GM12874 (cell line): Measurements from ENCODE around the gene THYN1.

ENCODE experiments used
- TF ChIP-seq, protein P1 (sequence below): IDR thresholded peaks from 2 replicates; pipeline ENCODE4 v1.5.1; 2011; ENCODE audit warnings: low read depth, mild to moderate bottlenecking, control low read depth, low read length, moderate library complexity; ENCODE audit not compliant: insufficient read depth

The THYN1 gene

DNA sequence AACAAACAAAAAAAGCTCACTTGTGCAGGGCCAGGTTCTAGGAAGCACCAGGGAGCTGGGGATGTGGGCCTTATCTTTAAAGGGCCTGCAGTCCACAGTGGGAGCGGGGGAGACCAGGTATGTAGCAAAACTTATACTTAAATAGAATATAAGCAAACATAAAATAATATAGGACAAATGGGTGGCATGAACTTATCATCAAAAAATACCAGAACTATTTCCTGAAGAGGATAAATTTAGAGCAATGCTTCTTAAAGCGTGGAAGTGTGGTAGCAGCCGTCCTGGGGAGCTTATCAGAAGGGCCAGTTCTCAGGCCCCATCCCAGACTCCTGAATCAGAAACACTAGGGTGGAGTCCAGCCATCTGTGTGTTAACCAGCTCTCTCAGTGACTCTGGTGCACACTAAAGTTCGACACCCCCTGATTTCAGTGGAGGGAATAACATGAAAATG lies 19.4 kb downstream of the THYN1 start:
- TF ChIP-seq, protein P1, sequence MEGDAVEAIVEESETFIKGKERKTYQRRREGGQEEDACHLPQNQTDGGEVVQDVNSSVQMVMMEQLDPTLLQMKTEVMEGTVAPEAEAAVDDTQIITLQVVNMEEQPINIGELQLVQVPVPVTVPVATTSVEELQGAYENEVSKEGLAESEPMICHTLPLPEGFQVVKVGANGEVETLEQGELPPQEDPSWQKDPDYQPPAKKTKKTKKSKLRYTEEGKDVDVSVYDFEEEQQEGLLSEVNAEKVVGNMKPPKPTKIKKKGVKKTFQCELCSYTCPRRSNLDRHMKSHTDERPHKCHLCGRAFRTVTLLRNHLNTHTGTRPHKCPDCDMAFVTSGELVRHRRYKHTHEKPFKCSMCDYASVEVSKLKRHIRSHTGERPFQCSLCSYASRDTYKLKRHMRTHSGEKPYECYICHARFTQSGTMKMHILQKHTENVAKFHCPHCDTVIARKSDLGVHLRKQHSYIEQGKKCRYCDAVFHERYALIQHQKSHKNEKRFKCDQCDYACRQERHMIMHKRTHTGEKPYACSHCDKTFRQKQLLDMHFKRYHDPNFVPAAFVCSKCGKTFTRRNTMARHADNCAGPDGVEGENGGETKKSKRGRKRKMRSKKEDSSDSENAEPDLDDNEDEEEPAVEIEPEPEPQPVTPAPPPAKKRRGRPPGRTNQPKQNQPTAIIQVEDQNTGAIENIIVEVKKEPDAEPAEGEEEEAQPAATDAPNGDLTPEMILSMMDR: no peak

DNA sequence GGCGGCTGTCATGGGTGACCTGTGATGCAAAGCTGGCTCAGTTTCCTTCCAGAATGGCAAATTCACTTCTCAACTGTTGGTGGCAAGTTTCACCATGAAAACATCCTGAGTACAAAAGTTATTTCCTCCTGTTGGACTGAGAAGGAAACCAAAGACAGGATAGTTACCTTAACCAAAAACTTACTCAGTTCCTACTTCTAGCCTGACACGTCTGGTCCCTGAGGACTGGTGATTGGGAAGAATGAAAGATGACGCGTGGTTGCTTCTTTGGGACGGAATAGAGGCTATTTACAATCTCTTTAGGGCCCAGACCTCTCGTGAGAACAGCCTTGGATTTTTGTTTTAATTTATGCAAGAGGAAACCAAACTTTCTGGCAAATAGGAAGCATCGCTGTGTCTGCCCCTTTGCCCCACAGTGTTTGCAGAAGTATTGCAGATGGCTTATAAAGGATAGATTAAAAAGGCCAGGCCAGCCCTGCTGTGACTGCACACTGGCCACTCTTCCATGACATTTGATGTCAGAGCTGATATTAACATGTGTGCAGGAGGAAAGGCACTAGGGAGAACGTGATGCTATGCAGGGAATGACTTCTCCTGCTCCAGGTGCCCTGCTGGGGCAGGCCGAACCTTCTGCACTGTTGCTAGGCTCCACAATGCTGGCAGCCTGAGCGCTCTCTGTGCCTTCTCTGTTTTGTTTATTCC lies 21.0 kb downstream of the THYN1 start:
- TF ChIP-seq, protein P1: no peak

DNA sequence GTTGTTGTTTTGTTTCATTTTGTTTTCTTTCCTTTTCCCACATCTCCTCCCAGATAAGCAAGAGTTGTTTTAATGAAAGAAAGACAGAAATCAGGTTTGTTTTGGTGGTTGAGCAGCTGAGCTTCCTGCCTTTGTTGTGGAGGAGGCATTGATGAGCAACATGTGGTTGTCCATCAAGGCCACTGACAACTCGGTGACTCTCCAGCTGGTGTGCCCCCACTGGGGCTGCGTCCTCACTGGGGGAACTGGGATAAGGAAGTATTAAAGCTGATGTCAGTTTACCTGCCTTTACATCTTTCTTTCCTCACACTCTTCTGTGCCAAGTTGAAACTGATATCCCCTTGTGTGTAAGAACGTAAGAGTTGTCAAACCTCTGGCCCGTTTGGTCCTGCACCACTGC lies 22.8 kb downstream of the THYN1 start:
- TF ChIP-seq, protein P1: no peak

GRCh38 chr11:134229126-134229790 lies 23.9 kb downstream of the THYN1 start:
- TF ChIP-seq, protein P1: no peak

DNA sequence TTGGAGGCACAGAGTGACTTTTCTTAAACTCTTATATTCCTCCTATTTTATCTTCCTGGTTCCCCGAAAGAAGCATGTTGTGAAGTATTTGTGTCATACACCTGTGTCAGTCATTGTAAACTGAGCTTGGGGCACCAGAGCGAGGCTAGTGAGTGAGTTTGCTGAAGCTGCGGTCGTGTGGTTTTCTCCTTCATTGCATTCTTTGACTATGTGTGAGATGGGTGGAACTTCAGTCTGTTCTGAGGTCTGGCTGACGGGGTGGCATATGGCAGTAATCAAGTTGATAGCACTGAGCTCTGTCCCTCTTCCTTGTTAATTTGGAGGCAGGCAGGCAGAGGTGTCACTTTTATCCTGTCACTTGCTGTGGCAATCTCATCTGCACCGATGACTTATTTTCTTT lies 24.5 kb downstream of the THYN1 start:
- TF ChIP-seq, protein P1: no peak

DNA sequence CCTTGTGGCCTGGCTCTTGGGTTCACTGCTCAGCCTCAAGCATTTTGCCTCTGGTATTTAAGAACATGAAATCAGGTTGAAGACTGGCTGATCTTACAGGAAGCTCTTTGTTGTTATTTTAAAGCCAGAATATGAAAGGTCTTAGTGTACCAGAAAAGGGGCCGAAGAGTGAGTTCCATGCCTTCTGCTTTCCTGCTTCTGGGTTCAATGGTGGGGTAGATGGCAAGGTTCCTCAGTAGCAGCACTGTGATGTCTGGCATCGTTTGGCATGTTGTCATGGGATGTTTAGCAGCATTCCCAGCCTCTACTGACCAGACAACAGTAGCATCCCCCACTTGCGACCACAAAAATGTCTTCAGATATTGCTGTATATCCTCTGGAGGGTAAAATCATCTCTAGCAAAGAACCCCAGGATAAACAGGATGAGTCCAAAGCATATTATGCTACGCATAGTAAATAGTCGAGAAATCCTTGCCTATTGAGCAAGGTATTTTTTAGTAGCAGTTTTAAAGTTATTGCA lies 26.3 kb downstream of the THYN1 start:
- TF ChIP-seq, protein P1: no peak

DNA sequence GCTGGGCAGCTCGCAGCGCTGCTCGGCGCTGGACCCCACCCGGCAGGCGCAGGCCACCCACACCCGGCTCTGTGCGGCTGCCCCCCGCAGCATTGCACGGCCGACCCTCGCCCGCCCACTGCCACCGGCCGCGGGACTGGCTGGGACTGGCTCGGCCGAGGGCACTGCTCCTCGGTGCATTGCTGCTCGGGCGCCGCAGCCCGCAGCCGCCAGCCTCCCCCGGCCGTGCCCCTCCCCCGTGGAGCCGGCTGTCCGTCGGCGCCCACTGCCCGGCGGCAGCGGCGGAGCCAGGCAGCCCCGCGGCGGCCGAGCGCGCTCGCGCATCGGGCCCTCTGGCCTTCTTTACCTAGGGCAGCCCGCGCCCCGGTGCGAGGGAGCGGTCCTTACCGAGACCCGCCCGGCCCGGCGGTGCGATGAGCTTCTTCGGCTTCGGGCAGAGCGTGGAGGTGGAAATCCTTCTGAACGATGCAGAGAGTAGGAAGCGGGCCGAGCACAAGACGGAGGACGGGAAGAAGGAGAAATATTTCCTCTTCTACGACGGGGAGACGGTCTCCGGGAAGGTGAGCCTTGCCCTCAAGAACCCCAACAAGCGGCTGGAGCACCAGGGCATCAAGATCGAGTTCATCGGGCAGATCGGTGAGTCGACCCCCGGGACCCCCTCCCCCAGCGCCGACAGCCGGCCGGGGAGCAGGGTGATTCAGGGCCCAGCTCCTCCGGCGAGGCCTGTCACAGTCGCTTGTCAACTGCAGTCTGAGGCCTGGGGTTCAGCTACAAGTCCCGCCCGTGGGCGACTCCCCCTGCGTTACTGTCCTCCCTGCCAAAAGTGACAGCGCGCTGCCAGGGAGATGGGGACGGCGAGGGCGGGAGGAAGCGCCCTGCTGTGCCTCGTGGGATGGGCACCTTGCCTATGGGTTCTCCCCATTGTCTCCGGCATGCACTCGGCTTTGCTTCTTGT lies 28.2 kb downstream of the THYN1 start:
- TF ChIP-seq, protein P1: no peak
